ENCODE measurements around the gene GLS2.

GLS2 gene

DNA sequence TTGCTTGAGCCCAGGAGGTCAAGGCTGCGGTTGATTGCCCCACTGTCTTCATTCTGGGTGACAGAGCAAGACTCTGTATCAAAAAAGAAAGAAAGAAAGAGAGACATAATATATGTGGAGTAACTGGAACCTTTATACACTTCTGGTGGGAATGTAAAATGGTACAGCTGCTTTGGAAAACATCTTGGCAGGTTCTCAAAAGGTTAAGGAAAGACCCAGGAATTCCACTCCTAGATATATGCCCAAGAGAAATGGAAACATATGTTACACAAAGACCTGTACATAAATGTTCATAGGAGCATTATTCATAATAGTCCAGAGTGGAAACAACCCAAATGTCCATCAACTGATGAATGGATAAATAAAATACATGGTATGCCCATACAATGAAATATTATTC is 40.9 kb upstream of the GLS2 start:
- TF ChIP-seq, protein P1, sequence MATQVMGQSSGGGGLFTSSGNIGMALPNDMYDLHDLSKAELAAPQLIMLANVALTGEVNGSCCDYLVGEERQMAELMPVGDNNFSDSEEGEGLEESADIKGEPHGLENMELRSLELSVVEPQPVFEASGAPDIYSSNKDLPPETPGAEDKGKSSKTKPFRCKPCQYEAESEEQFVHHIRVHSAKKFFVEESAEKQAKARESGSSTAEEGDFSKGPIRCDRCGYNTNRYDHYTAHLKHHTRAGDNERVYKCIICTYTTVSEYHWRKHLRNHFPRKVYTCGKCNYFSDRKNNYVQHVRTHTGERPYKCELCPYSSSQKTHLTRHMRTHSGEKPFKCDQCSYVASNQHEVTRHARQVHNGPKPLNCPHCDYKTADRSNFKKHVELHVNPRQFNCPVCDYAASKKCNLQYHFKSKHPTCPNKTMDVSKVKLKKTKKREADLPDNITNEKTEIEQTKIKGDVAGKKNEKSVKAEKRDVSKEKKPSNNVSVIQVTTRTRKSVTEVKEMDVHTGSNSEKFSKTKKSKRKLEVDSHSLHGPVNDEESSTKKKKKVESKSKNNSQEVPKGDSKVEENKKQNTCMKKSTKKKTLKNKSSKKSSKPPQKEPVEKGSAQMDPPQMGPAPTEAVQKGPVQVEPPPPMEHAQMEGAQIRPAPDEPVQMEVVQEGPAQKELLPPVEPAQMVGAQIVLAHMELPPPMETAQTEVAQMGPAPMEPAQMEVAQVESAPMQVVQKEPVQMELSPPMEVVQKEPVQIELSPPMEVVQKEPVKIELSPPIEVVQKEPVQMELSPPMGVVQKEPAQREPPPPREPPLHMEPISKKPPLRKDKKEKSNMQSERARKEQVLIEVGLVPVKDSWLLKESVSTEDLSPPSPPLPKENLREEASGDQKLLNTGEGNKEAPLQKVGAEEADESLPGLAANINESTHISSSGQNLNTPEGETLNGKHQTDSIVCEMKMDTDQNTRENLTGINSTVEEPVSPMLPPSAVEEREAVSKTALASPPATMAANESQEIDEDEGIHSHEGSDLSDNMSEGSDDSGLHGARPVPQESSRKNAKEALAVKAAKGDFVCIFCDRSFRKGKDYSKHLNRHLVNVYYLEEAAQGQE (IDR thresholded peaks at IDR 0.05; ENCODE audit: insufficient read depth in 1 of 2, low read depth in 2 of 2, low read length in 2 of 2) = no peak
- TF ChIP-seq SIN3A (IDR thresholded peaks at IDR 0.05; ENCODE audit: borderline replicate concordance, insufficient read depth, low read length) (no peak), POLR2AphosphoS5 (IDR thresholded peaks at IDR 0.05; ENCODE audit: low read depth, low read length) (no peak), FOXP2 (optimal IDR thresholded peaks at IDR 0.05; ENCODE audit: borderline replicate concordance, extremely low read depth, extremely low read length, insufficient read depth) (no peak), TAF1 (IDR thresholded peaks at IDR 0.05; ENCODE audit: borderline replicate concordance, insufficient read depth, low read length) (no peak)

GRCh38 chr12:56522411-56523193 is 34.6 kb upstream of the GLS2 start:
- no peak for TF ChIP-seq SIN3A (IDR thresholded peaks at IDR 0.05; ENCODE audit: borderline replicate concordance, insufficient read depth, low read length)
- TF ChIP-seq POLR2AphosphoS5 (IDR thresholded peaks at IDR 0.05; ENCODE audit: low read depth, low read length) = no peak
- no peak for TF ChIP-seq FOXP2 (optimal IDR thresholded peaks at IDR 0.05; ENCODE audit: borderline replicate concordance, extremely low read depth, extremely low read length, insufficient read depth)
- TF ChIP-seq, protein P1 (IDR thresholded peaks at IDR 0.05; ENCODE audit: insufficient read depth in 1 of 2, low read depth in 2 of 2, low read length in 2 of 2) = no peak
- no peak for TF ChIP-seq TAF1 (IDR thresholded peaks at IDR 0.05; ENCODE audit: borderline replicate concordance, insufficient read depth, low read length)

GRCh38 chr12:56521590-56522371 is 33.8 kb upstream of the GLS2 start, which contains the start of gene RBMS2:
TSS of gene RBMS2 (plus strand) at chr12:56521820. CDS start at chr12:56522024, 204 bp downstream.
- TF ChIP-seq TAF1 (IDR thresholded peaks at IDR 0.05; ENCODE audit: borderline replicate concordance, insufficient read depth, low read length) = no peak
- no peak for TF ChIP-seq FOXP2 (optimal IDR thresholded peaks at IDR 0.05; ENCODE audit: borderline replicate concordance, extremely low read depth, extremely low read length, insufficient read depth)
- TF ChIP-seq SIN3A (IDR thresholded peaks at IDR 0.05; ENCODE audit: borderline replicate concordance, insufficient read depth, low read length) = no peak
- TF ChIP-seq POLR2AphosphoS5 (IDR thresholded peaks at IDR 0.05; ENCODE audit: low read depth, low read length) = no peak
- TF ChIP-seq, protein P1 (IDR thresholded peaks at IDR 0.05; ENCODE audit: insufficient read depth in 1 of 2, low read depth in 2 of 2, low read length in 2 of 2) = no peak

GRCh38 chr12:56521209-56521589 is 33.2 kb upstream of the GLS2 start:
- TF ChIP-seq TAF1 (IDR thresholded peaks at IDR 0.05; ENCODE audit: borderline replicate concordance, insufficient read depth, low read length) = no peak
- TF ChIP-seq SIN3A (IDR thresholded peaks at IDR 0.05; ENCODE audit: borderline replicate concordance, insufficient read depth, low read length) = no peak
- no peak for TF ChIP-seq FOXP2 (optimal IDR thresholded peaks at IDR 0.05; ENCODE audit: borderline replicate concordance, extremely low read depth, extremely low read length, insufficient read depth)
- TF ChIP-seq, protein P1 (IDR thresholded peaks at IDR 0.05; ENCODE audit: insufficient read depth in 1 of 2, low read depth in 2 of 2, low read length in 2 of 2) = no peak
- TF ChIP-seq POLR2AphosphoS5 (IDR thresholded peaks at IDR 0.05; ENCODE audit: low read depth, low read length) = no peak

Measured in PFSK-1 (cell line).